HG03432 (cell line): Measurements from ENCODE around the gene GFPT2.

ENCODE experiments used
- ATAC-seq: cut with Tn5 transposase; IDR thresholded peaks from one replicate; pipeline ENCODE4 v1.9.1; 2021; ENCODE audit warnings: mild to moderate bottlenecking, moderate library complexity; ENCODE audit not compliant: unreplicated experiment

The GFPT2 gene

DNA sequence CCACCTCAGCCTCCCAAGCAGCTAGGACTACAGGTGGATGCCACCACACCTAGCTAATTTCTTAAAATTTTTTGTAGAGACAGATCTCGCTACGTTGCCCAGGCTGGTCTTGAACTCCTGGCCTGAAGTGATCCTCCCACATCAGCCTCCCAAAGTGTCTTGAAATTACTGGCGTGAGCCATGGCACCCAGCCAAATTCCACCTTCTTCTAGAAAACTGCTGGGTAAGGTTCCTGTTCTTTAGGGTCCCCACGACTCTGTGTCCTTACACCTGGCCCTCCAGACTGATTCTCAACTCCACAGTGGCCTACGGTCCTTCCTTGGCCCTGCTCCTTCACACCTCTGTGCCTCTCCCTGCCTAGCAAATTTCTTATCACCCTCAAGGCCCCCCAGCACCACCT lies 63.2 kb downstream of the GFPT2 start:
- no peak for ATAC-seq

DNA sequence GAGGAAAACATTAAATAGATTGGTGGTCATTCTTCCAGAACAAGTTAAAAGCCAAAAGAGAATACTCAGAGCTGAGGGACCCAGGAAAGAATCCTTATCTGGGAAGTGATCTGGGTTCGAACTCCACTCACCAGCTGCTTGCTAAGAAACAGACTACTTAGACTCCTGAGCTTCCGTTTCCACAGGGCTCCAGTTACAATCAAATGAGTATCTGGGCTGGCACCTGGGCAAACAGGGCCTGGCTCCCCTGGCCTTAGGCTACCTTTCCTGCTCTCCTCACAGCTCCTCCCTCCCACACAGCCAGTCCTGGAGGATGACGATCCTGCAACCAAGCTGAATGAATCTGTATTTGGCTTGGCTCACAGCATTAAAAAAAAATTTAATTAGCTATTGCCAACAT lies 63.7 kb downstream of the GFPT2 start:
- ATAC-seq, result no peak

DNA sequence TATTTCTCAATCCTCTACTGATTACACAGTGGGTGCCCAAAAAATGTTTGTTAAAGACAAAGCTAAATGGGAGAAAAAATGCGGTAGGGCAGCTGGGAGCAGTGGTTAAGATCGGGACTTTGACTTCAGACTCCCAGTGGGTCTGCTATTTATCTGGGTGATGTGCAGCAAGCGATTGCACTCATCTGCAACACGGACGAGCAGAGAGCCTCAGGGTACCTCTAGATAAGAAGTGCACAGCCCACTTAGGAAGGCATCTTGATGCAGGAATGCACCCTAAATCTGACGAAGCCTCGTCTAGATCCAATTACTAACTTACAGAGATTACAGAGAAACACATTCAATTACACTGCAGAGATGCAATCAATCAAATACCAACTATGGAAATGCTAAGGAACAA lies 65.3 kb downstream of the GFPT2 start:
- ATAC-seq, result no peak

DNA sequence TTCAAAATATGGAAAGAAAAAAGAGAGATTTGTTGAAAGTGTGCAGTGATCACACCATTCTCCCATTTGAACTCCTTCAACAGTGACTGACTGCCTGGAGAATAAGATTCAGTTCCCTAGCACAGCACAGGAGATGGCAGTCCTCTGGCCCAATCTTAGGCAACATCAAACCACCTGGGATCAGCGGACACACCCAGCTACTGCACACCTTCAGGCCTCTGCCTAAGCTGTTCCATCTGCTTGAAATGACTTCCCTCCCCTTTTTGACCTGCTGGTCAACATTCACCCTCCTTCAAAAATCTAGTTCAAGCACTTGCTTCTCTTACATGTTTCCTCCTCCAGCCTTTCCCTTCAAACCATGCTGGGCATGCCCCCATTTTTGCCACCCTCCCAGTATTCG lies 65.7 kb downstream of the GFPT2 start:
- ATAC-seq, result no peak

DNA sequence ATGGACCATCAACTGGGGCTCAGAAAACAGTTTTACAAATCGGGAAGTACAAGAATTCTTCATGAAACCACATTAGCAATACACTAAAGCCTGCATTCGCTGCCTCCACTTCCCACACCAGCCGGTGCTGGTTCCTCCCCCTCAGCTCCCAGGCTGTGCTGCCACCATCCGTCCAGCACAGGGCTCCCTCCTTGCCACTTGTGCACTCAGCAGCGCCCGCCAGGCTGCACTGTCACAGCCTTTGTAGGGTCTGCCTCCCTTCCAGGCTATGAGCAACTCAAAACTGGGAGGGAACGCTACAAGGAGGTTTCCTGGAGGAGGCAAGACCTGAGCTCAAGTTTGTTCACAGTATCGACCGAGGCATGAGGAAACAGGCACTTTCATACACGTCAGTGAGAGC lies 69.0 kb downstream of the GFPT2 start:
- ATAC-seq, result no peak

DNA sequence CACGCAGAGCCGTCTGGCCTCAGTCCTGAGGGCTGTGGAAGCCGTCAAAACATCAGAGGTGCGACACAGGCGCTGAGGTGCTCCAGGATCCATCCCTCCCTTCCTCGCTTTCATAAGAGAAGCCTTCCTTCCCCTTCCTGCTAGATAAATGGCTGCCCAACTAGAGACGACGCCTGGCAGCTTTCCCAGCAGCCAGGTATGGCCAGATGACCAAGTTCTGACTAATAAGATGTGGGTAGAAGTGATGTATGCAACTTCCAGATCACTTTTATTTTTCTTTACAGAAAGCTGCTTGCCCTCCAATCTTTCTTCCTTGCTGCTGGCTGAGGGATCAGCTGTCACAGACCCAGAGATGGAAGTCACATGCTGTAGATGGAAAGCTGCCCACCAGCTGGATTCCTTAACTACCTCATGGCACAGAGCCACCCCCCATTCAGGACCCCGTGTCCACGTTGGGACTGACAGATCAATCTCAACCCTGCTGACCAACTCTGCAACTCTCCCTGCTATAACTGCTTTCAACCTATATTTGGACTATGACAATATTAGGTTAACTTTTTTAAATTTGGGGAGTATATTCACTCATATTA lies 70.0 kb downstream of the GFPT2 start:
- ATAC-seq, result no peak

DNA sequence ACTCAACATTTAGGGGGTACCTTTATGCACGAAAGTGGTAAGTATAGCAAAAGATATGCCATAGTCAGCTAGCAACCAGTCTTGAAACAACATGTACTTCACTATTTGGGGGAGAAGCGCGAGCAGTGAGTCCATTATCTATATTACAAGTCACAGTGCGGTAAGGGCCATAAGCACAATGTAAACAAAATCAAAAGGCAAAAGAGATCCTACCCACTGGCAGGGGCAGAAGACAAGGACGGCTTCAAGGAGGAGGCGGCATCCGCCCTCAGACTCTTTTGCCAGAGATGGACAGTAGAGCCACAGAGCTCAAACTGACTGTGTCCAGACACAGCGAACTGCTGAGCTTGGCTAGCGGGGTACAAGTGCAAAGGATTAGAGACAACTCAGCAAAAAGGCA lies 70.9 kb downstream of the GFPT2 start:
- no peak for ATAC-seq

DNA sequence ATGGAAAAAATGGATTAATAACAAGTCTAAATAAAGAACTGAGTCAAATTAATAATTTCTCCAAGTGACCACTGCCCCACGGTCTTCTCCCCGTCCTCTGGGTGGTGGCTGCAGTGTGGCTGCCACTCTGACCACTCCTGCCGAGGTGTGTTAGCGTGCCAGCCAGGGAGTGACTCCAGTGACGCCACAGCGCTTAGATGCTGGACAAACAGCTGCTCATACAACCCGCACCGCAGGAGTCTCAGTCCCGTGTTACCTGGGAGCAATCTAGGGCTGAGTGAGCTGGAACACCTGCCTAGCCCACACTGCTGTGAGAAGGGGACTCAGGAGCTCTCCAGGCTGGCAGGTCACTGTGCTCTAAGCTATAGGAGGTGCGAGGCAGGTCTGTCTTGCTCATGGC lies 71.4 kb downstream of the GFPT2 start:
- ATAC-seq, result no peak

DNA sequence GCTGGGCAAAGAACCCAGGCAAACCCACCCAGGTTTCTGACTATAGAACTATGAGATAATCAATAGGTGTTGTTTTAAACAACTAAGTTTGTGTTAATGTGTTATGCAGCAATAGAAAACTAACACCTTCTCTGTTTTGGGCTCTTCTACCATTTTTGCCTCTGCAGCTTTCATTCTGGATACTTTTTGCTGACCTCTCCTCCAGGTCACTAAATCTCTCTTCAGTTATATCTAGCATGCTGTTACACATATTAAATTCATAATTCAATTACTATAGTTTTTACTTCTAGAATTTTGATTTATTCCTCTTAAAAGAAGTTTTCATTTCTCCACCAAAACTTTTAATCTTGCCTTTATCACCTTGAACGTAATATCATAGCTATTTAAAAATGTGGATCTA lies 78.4 kb downstream of the GFPT2 start:
- no peak for ATAC-seq

DNA sequence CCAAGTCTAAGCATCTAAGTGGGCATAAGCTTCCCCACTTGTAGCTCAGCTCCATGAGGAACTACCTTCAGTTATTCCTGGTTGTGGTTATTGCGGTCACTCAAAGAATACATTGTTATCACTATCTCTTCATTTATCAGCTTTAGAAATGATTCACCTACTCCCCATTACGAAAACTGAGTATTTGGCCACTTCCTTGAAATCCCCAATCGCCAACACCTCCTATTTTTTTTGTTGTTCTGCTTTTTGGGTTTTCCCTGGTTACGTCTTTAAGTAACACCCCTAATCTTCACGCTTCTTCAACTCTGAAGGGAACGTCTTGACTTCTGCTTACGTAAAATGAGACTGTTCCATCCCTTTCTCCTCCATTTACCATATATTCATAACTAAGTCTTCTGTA lies 81.9 kb downstream of the GFPT2 start:
- no peak for ATAC-seq

DNA sequence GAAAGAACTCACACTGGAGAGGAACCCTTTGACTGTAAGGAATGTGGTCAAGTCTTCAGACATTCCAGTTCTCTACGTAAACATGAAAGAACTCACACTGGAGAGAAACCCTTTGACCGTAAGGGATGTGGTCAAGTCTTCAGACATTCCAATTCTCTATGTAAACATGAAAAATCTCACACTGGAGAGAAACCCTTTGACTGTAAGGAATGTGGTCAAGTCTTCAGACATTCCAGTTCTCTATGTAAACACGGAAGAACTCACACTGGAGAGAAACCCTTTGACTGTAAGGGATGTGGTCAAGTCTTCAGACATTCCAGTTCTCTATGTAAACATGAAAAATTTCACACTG lies 93.9 kb downstream of the GFPT2 start:
- ATAC-seq, result no peak

DNA sequence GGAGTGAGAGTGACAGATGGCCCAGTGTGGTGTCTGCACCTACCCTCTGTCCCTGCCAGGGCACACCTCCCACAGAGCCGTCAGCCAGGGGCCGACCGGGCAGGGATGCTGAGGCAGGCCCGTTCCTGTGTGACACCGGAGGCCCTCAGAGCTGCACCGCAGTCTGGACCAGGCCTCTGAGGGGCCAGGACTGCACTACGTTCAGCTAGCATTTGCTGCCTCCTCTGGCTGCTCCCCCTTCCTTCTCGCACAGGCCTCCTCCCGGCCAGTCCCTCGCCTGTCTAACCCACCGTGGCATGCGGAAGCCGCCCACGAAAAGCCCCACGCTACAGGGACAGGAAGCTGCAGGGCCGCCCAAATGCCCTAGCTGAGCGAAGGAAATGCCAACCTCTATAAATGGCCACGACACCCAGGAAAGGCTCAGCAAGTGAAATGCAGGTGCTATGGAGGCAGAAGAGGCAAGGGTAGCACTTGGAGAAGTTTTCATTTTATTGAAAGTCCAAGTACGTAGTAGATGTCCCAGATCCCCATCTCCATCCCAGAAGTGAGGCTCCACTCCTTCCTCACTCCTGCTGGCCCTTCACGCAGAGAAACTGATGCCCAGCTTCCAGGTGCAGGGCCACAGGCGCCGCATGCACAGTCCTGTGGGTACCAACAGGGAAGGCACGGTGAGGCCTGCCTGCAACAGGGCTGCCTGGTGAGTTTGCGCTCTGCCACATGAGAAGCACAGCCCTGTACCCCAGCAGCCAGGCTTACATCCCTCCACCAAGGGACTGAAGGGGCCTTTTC lies 99.9 kb downstream of the GFPT2 start:
- ATAC-seq, result no peak

DNA sequence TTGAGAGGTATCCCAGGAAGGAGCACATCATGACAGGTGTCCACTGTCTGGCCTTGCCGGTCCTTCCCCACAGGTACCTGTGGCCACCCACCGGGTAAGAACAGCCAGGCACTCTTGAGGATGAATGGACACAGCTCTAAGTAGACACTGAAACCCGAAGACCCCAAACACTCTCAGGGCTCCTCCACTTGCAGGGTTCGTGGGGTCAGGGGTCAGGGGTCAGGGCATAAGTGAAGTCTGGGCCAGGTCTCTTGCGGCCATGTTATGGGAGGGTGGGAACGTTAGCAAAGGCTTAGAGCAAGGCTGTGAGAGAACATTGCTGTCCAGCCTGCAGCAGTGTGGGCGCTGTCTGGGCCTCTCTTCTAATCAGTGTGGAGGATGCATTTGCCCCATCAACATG lies 101.2 kb downstream of the GFPT2 start:
- no peak for ATAC-seq

DNA sequence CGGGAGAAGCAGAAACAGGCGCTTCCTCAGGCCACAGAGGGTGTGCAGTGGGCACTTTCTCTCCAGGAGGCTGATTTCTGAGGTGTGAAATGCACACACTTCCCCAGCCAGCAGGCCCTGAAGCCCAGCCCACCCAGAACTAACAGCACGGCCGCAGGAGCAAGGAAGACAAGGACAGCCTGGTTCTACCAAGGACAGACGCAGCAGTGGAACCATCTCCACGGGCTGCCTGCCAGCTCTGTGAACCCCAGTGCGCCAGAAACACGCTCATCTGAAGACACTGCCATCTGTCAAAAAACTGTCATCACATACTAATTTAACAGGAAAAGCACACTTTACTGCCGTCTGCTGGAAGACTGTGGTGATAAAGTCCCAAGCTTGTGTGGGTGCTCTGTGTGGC lies 102.0 kb downstream of the GFPT2 start:
- ATAC-seq, result no peak
